Upper lobe of left lung (tissue), 4 donors: ENCODE measurements around the gene PNPLA5.

ENCODE experiments used
- EP300 ChIP-seq, 4 donors: sonication (generic); formaldehyde crosslinking; IDR thresholded peaks; one replicate each; pipeline ENCODE4 v1.5.1; 2017; ENCODE audit warnings: antibody characterized with exemption in 4 of 4, control low read depth in 2 of 4
- POLR2A ChIP-seq, 4 donors: fragments of 450-650 bp; IDR thresholded peaks; one replicate each; pipeline ENCODE4 v1.5.1; 2016 to 2017; ENCODE audit warnings: antibody characterized with exemption in 4 of 4, mild to moderate bottlenecking in 2 of 4
- POLR2AphosphoS5 ChIP-seq, 2 donors: sonication (generic); formaldehyde crosslinking; IDR thresholded peaks; one replicate each; pipeline ENCODE4 v1.5.1; 2017; ENCODE audit warnings: antibody characterized with exemption in 2 of 2
- TF ChIP-seq, protein P1 (sequence below), 6 experiments: fragments of 450-650 bp in 4 of 6; fragments of 200-600 bp in 2 of 6; sonication (generic) in 2 of 6; IDR thresholded peaks; one replicate each; pipeline ENCODE4 v1.5.1; 2016 to 2019; ENCODE audit warnings: antibody characterized with exemption in 6 of 6

DNA sequence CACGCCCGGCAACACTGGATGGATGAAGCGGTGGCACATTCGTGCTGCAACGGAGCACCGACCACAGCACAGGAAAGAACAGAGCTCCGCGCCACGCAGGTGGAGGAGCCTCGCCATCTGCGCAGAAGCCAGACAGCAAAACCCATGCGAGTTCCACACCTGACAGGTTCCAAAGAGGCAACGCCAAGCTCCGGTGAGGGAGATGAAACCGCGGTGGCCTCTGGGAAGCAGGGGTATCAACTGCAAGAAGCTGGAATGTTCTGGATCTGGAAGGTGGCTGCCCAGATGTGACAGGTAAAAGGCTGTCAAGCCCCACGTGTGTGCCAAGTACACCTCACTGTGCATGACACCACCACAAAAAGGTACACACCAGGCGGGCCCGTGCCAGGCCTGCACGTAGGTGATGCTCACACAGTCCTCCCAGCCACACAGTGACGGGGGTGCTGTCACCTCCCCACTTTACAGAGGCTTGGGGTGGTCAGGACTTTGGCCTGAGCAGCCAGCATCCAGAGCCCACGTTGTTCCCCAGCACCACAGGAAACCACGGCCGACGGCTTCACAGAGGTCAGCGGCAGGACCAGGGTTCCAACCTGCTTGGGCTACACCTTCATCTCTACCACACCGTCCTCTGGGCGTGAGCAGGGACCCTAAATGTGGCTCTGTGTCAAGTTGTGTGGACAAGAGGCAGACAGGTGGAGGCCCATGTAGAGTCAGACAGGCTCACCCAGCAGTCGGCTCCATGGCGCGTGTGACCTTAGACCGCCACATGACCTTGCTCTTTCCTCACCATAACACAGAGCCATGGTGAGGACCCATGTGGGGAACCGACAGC, 60.0 kb downstream of the PNPLA5 start:
- TF ChIP-seq EP300 (IDR thresholded peaks at IDR 0.05) = no peak
- TF ChIP-seq POLR2A (IDR thresholded peaks at IDR 0.05) = no peak
- TF ChIP-seq POLR2AphosphoS5 (IDR thresholded peaks at IDR 0.05) = no peak
- TF ChIP-seq, protein P1, sequence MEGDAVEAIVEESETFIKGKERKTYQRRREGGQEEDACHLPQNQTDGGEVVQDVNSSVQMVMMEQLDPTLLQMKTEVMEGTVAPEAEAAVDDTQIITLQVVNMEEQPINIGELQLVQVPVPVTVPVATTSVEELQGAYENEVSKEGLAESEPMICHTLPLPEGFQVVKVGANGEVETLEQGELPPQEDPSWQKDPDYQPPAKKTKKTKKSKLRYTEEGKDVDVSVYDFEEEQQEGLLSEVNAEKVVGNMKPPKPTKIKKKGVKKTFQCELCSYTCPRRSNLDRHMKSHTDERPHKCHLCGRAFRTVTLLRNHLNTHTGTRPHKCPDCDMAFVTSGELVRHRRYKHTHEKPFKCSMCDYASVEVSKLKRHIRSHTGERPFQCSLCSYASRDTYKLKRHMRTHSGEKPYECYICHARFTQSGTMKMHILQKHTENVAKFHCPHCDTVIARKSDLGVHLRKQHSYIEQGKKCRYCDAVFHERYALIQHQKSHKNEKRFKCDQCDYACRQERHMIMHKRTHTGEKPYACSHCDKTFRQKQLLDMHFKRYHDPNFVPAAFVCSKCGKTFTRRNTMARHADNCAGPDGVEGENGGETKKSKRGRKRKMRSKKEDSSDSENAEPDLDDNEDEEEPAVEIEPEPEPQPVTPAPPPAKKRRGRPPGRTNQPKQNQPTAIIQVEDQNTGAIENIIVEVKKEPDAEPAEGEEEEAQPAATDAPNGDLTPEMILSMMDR (IDR thresholded peaks at IDR 0.05) = no peak
